ENCODE results near the gene SMARCA4. TPM values are rescaled to one million over a fixed set of nuclear protein-coding genes. Genes with fewer than 3 reads are reported as not detected.
"Not testable (repeated sequence)": the region's sequence is repeated elsewhere in the genome, so short reads cannot be mapped to it uniquely, and the experiment has no call there.

The SMARCA4 gene
- total RNA-seq, 1 donor from 2014 or later: 74.2 TPM

DNA sequence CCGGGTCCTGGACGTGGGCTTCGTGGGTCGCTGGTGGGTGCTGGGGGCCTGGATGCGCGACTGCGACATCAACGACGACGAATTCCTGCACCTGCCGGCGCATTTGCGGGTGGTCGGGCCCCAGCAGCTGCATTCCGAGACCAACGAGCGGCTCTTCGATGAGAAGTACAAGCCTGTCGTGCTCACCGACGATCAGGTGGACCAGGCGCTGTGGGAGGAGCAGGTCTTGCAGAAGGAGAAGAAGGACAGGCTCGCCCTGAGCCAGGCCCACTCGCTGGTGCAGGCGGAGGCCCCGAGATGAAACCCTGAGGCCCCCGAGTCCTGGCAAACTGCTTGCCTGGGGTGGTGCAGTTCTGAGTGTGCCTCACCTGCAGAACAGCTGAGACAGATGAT lies 31.4 kb upstream of the SMARCA4 start:
- no peak for DNase-seq

DNA sequence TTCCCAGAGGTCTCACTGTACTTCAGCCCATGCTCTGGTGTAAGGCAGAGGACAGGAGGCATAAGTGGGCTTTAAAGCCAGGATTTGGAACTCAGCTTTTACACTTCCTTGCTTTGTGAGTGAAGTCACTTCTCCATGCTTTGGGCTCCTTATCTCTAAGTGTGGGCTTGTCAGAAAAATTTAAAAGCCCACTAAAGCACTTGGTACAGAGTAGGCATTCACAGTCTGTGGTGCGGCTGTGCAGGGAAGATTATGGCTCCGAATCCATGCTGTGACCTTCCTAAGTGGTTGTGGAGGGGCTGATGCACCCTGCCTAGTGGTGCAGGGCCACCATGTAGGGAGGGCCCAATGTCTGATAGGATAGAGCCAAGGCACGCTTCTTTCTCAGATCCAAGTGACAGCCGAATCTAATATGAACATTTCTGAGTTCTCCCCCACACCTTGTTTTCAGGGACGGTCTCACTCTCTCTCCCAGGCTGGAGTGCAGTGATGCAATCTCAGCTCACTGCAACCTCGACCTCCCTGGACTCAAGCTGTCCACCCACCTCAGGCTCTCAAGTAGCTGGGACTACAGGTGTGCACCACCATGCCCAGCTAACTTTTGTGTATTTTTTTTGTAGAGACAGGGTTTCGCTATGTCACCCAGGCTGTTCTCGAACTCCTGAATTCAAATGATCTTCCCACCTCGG lies 25.3 kb upstream of the SMARCA4 start:
- DNase-seq: no peak

DNA sequence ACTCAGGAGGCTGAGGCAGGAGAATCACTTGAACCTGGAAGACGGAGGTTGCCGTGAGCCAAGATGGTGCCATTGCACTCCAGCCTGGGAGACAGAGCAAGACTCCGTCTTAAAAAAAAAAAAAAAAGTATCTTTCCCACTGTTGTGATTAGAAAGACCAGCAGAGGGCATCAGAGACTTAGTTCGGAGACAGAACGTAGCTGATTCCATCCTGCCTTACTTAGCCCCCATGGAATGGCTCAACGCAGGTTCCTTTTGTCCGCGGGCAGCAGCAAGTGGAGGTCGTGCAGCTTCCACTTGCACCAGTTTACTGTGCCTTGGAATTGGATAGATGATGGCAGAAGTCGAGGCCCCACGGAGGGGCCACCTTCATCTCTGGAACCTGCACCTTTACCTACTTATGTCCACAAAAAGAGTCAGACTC lies 24.2 kb upstream of the SMARCA4 start:
- peak; percentile 88 for DNase-seq

DNA sequence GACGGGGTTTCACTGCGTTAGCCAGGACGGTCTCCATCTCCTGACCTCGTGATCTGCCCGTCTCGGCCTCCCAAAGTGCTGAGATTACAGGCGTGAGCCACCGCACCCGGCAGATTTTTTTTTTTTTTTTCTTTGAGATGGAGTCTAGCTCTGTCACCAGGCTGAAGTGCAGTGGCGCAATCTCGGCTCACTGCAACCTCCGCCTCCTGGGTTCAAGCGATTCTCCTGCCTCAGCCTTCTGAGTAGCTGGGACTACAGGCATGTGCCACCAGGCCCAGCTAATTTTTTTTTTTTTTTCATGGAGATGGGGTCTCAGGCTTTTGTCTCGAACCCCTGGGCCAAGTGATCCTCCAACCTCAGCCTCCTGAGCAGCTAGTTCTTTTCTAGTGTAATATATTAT lies 19.2 kb upstream of the SMARCA4 start:
- not testable (repeated sequence) for DNase-seq

DNA sequence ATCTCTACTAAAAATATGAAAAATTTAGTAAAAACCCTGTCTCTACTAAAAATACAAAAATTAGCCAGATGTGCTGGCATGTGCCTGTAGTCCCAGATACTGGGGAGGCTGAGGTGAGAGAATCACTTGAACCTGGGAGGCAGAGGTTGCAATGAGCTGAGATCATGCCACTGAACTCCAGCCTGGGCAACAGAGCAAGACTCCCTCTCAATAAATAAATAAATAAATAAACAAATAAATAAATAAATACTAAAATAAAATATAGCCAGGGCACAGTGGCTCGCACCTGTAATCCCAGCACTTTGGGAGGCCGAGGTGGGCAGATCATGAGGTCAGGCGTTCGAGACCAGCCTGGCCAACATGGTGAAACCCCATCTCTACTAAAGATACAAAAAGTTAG lies 17.4 kb upstream of the SMARCA4 start:
- DNase-seq: not testable (repeated sequence)

DNA sequence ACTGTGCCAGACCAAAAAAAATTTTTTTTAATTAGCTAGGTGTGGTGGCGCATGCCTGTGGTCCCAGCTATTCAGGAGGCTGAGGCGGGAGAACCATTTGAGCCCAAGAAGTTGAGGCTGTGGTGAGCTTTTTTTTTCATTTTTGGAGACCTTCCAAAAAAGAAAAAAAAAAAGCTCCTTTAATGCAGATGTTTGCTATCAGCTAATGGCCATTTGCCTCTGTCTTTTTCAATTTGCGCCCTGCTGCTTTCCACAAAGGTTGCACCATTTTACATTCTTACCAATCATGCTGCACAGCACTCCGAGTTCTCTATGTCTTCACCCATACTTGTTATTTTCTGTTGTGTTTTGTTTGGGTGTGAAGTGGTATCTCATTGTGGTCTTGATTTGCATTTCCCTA lies 15.6 kb upstream of the SMARCA4 start:
- no peak for DNase-seq

DNA sequence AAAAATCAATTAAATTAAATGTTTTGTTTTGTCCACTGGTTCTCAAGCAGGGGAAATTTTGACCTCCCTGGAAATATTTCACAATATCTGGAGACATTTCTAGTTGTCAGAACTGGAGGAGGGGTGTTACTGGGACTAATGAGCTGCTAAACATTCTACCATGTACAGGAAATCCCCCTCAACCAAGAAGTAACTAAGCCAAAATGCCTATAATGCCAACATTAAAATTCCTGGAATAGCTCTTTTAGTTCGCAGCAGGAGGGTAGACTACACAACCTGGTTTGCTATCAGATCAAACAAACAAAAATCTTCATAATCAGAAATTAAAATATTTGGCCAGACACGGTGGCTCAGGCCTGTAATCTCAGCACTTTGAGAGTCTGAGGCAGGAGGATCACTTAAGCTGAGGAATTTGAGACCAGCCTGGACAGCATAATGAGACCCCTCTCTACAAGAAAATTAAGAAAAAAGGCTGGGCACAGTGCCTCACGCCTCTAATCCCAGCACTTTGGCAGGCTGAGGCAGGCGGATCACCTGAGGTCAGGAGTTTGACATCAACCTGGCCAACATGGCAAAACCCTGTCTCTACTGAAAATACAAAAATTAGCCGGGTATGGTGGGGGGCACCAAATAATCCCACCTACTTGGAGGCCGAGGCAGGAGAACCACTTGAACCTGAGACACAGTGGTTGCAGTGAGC lies 13.7 kb upstream of the SMARCA4 start:
- no peak for DNase-seq

DNA sequence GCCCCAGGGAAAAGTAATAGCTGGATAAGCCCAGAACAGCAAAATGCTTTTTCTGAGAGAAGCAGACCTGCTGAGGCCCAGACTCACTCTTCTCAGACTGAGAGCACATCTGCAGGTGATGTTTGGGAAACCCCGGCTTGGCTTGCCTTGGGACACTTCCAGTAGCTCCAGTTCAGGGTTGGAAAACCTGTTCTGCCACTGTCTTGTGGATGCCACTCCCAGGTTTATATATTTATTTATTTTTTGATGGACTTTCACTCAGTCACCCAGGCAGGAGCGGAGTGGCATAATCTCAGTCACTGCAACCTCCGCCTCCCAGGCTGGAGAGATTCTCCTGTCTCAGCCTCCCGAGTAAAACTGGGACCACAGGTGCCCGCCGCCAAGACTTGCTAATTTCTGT lies 8.0 kb upstream of the SMARCA4 start:
- DNase-seq: no peak

DNA sequence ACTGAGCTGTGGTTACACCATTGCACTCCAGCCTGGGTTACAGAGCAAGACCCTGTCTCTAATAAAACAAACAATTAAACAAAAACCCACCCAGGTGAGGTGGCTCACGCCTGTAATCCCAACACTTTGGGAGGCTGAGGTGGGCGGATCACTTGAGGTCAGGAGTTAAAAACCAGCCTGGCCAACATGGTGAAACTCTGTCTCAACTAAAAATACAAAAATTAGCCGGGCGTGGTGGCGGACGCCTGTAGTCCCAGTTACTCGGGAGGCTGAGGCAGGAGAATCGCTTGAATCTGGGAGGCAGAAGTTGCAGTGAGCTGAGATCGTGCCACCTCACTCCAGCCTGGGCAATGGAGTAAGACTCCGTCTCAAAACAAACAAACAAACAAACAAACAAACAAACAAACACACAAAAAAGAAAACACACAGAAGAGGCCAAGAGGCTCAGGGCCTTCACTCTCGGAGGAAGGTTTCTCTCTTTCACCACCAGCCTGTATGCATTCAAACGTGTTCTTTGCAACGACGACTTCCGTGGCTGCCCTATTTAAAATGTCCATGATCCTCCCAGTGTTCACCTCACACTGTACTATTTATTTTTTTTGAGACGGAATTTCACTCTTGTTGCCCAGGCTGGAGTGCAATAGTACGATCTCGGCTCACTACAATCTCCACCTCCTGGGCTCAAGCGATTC lies 1.4 kb upstream of the SMARCA4 start:
- DNase-seq: not testable (repeated sequence)

DNA sequence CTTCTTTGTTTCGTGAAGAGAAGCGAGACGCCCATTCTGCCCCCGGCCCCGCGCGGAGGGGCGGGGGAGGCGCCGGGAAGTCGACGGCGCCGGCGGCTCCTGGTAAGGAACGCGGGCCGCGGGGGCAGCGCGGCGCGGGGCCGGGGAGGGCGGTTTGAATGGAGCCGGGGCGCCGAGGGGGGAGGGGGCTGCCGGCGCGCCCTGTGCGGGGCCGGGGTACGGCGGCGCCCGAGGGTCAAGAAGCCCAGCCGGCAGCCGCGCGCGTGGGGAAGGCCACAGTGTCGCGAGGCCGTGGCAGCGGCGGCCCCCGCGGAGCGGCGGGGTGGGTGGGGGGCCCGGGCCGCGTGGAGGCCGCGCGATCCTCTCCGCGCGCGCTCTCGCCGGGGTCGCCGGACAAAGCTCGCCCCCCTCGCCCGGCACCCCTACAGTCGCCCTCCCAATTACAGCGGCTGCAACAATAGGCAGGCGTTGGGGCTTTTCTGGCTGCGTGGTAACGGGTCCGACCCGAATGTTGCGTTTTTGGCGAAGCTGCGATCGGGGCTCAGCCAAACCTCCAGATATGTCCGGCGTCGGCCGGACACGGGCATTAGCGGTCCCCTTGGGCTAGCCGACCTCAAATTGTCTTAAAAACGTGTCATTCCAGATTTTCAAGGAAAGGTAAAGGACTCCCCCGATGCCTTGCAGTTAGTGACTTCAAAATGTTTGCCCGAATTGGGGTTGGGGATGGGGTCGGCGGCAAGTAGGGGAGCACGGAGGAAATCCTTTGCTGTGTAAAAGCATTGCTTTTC lies 437 bp downstream of the SMARCA4 start:
- peak; percentile 73 for DNase-seq

DNA sequence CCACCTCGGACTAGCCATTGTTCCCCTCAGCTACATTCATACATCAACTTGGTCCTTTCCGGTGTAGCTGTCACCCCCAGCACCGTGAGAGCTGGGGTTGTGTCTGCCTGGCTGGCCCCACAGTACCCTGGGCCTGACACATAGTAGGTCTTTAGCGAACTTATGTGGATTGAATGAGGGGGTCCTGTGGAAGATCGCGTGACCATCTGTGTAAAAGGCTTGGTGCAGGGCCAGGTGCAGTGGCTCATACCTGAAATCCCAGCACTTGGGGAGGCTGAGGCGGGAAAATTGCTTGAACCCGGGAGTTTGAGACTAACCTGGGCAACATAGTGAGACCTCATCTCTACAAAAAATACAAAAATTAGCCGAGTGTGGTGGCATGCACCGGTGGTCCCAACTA lies 2.0 kb downstream of the SMARCA4 start:
- no peak for DNase-seq

DNA sequence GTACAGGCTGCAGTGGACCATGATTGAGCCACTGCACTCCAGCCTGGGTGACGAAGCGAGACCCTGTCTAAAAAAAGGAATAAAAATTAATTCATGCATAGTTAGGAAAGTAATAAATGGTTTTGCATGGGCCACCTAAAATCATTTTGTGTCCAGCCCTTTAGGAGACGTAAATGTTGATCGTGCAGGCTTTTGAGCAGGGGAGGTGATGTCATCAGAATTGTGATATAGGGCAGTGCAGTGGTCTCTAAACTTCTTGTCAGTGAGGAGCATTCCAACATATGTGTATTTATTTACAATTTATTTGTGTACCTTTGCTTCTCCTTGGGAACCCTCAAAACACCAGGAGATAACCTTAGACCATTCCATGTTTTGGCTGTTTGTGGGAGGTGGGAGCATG lies 3.0 kb downstream of the SMARCA4 start:
- no peak for DNase-seq

DNA sequence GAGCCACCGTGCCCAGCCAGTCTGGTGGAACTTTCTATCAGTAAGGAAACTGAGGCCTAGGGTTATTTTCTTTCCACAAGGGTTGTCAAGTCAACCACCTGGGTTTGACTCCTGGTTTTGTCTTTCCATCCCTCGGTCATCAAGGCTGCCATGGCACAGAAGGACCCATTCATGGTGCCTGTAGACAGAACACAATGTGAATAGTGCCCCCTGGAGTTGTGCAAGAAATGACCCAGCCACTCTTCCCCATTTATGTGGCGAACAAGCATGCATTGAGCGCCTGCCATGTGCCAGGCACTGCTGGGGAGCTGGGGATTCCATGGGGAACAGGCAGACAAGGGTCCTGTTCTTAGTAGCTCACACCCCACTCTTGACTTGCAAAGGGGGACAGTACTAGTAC lies 4.1 kb downstream of the SMARCA4 start:
- no peak for DNase-seq

DNA sequence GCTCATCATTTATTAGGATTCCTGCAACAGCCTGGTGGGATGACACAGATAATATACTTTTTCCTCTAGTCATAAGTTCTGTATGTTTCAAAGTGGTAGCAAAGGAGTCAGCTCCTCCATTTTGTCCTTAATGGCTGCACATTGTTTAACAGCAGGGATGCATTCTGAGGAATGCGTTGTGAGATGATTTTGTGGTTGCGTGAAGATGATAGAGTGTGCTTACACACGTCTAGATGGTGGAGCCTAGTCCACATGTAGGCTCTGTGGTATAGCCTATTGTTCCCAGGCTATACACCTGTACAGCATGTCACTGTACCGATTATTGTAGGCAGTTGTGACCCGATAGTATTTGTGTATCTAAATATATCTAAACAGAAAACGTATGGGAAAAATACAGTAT lies 4.6 kb downstream of the SMARCA4 start:
- DNase-seq: no peak

DNA sequence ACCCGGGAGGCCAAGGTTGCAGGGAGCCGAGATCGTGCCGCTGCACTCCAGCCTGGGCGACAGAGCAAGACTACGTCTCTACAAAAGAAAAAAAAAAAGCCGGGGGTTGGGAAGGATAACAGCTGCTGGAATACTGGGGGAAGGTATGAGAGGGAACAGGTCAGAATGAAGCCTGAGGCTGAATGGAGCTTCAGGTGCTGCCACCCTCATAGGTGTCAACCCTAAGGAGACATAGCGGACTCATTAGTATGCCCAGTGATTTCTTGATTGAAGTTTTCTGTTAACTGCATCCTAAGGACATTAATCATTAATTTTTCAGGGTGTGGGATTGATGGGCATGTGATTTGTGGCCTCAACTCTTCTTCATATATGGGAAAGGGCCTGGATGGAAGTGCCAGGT lies 6.0 kb downstream of the SMARCA4 start:
- DNase-seq: no peak

DNA sequence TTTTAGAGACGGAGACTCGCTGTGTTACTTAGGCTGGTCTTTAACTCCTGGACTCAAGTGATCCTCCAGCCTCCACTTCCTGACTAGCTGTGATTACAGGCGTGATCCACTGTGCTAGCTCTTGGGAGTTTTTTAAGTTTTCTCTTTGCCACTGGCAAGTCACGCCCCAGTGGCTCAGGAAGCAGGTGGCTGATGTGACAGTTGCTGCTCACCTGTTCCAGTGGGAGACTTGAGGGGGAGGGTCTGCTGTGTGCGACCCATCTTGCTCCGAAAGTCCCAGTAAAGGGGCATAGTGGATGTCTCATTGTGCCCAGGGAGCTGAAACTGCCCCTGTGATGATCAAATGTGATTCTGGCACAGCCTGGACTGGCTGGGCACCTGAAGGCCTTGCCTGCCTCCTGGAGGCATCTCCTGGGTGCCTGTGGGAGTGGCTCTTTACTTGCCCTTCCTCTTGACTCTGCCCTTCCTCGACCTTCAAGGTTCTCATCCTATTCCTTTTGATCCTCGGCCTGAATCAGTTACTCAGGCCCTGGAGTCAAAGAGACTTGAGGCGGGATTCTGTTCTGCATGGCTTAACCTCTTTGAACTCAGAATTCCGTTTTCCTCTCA lies 7.8 kb downstream of the SMARCA4 start:
- DNase-seq: no peak

DNA sequence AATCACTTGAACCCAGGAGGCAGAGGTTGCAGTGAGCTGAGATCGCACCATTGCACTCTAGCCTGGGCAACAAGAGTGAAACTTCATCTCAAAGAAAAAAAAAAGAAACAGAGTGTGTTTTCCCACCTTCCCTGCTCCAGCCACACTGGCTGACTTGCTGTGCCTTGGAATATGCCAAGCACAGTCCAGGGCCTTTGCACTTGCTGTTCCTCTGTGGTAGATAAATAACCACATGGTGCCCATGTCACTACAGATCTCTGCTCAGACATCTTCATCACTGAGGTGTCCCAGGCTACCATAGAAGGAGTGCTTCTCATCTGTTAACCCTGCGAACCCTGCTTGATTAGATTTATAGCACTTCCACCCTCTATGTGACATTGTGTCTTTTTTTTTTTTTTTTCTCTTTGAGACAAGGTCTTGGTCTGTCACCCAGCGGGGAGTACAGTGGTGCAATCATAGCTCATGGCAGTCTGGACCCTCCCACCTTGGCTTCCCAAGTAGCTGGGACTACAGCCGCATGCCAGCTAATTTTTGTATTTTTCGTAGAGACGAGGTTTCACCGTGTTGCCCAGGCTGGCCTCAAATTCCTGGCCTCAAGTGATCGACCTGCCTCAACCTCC lies 10.4 kb downstream of the SMARCA4 start:
- DNase-seq: no peak

DNA sequence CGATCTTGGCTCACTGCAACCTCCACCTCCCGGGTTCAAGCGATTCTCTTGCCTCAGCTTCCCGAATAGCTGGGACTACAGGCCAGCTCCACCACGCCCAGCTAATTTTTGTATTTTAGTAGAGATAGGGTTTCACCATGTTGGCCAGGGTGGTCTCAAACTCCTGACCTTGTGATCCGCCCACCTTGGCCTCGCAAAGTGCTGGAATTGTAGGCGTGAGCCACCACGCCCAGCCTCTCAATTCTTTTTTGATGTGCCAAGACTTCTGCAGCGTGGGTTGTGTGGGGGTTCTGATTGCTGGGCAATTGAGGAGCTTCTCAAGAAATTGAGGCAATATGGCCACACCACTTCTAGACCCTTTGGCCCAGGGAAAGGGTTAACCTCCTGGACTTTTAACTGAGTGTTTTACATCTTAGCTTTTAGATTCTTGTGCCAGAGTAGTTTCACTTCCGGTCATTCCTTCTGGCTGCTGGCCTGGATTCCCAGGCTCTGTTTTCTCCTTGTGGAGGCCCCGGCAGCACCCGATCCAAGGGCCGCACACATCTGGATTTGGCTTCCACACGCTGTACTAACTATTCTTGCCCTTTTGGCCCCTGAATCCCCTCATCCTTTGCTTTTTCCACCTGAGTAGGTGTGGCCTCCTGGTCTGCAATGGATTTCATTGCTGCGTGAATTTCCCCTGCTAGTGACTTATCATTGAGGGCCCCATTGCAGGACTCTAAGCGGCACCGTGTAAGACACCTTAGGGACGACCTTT lies 14.7 kb downstream of the SMARCA4 start:
- peak; percentile 53 for DNase-seq

DNA sequence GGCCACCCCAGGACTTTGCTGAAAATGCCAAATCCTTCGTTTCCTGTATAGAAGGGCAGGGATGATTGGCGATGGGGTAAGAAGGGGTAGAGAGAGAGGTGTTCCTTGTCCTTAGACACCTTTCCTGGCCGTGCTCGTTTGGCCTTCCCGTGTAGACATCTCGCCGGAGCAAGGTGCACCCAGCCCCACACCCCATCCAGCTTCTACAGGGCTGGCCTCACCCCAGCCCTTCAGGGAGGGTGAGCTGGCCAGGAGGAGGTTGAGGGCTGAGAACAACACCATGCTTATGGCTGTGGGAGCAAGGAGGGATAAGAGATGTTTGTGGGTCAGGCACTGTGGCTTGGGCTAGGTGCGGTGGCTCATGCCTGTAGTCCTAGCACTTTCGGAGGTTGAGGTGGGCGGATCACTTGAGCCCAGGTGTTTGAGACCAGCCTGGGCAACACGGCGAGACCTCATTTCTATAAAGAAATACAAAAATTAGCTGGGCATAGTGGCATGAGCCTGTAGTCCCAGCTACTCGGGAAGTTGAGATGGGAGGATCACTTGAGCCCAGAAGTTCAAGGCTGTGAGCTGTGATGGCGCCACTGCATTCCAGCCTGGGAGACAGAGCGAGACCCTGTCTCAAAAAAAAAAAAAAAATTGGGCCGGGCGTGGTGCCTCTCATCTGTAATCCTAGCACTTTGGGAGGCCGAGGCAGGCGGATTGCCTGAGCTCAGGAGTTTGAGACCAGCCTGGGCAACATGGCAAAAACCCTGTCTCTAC lies 15.5 kb downstream of the SMARCA4 start:
- DNase-seq: no peak

DNA sequence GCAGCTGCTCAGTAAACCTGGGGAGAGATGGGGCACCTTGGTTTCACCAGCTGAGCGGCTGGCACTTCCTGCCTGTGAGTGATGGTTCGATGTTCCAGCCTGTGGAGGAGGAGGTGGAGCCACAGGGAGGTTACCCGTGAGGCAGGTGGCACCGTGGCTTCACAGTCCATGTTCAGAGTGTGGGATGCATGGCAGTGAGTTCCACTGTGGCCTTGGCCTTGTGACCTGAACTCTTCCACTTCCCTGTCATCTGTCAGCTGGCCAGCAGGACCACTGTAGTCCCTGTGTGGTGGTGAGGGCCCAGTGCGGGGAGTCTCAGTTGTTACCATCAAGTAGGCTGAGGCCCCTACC lies 16.9 kb downstream of the SMARCA4 start:
- DNase-seq: no peak

DNA sequence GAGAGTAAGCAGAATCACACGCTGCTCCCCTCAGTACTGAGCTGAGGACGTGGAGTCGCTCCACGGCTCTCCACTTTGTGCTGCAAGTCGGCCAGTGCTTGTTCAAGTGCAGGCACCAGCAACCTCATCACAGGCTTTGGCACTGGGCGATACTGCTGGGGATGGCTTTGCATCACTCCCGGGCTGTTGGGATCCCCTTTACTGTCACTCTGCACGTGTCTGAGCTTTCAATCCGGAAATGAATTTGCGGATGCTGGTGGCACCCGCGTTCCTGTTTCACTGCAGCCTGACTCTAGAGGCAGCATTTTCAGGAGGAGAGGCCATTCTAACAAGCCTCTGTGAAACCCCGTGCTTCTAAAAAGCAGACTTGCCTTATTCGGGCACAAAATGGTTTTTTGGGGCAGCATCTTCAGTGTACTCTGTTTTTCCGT lies 19.1 kb downstream of the SMARCA4 start:
- DNase-seq: peak; percentile 15

All from dermis blood vessel endothelial cell (primary cell).